Measurements from ENCODE around the gene ZBTB7C. TPM values are rescaled to one million over a fixed set of nuclear protein-coding genes. Genes with fewer than 3 reads are reported as not detected.
A peak's percentile ranks its signal among the peaks of the same experiment; 100 is the strongest.

The ZBTB7C gene
- total and polyA plus RNA-seq, 4 experiments from 2014 or later = 0.23 TPM; not detected in 3

GRCh38 chr18:48006415-48007175, 402.6 kb downstream of the ZBTB7C start:
- H3K27ac Mint-ChIP-seq = peak overlapping the region in 1 of 7 donors; percentile 79
- ChIA-PET POLR2A (ENCODE audit: partially characterized antibody) (no interaction called here), CTCF (ENCODE audit: partially characterized antibody) (interaction anchor here (0.7 to 2.4 kb wide), 5 partner anchors 9 to 258 kb away, joined by 3 to 12 read pairs (median 4); no protein-coding TSS in a partner anchor)
- H3K9me3 Mint-ChIP-seq = peaks cover 0 to 2% (median 0%) of the 10 kb centered on the region in 8 donors
- Histone ChIP-seq H3K36me3 (ENCODE audit: insufficient read depth, low read length) (no peaks in the 10 kb centered on the region), H3K9me3 (ENCODE audit: control insufficient read depth in 1 of 2, low read length in 2 of 2) (no peaks in the 10 kb centered on the region), H3K27me3 (ENCODE audit: insufficient read depth, low read length) (no peaks in the 10 kb centered on the region), H3K4me3 (ENCODE audit: low read length in 2 of 2) (no peak overlapping the region), H3K4me1 (ENCODE audit: insufficient read depth, low read length) (peaks cover 13% of the 10 kb centered on the region), H3K27ac (ENCODE audit: low read depth, low read length) (no peak overlapping the region)
- H3K36me3 Mint-ChIP-seq = no peaks in the 10 kb centered on the region
- intact Hi-C loops (cut with micrococcal nuclease) = no loop called here
- H3K27me3 Mint-ChIP-seq = peaks cover 12 to 21% of the 10 kb centered on the region in 2 donors
- peak overlapping the region in 7 of 8 donors; percentile 25 to 73 (median 55) for H3K4me3 Mint-ChIP-seq
- DNase-seq = no peak
- H3K4me1 Mint-ChIP-seq = peaks cover 0 to 12% (median 4%) of the 10 kb centered on the region in 4 donors

DNA sequence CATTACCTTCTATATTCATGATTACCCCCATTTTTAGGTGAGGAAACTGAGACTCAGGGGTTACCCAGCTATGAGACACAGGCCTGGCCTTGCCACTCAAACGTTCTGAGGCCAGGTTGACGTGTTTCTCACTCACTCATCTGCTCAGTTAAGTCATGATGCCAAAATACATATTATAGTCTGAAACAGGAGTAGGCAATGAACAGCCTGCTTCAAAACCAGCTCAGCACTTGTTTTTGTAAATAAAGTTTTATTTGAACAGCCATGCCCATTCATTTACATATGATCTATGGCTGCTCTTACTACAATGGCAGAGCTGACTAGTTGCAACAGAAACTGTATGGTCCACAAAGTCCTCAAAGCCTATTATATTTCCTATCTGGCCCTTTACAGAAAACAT, 404.6 kb downstream of the ZBTB7C start:
- no peak for DNase-seq
- Histone ChIP-seq H3K9me3 (ENCODE audit: control insufficient read depth in 1 of 2, low read length in 2 of 2) (no peaks in the 10 kb centered on the region), H3K27me3 (ENCODE audit: insufficient read depth, low read length) (no peaks in the 10 kb centered on the region), H3K4me3 (ENCODE audit: low read length in 2 of 2) (no peak overlapping the region), H3K36me3 (ENCODE audit: insufficient read depth, low read length) (no peaks in the 10 kb centered on the region), H3K27ac (ENCODE audit: low read depth, low read length) (no peak overlapping the region), H3K4me1 (ENCODE audit: insufficient read depth, low read length) (peaks cover 13% of the 10 kb centered on the region)
- H3K27ac Mint-ChIP-seq = no peak overlapping the region
- H3K27me3 Mint-ChIP-seq = peaks cover 3 to 12% of the 10 kb centered on the region in 2 donors
- H3K9me3 Mint-ChIP-seq = peaks cover 0 to 3% (median 0%) of the 10 kb centered on the region in 8 donors
- CTCF ChIA-PET (ENCODE audit: partially characterized antibody) = interaction anchor here (1.6 to 1.8 kb wide), 2 partner anchors 8 to 11 kb away, joined by 3 read pairs; no protein-coding TSS in a partner anchor
- no peaks in the 10 kb centered on the region for H3K36me3 Mint-ChIP-seq
- intact Hi-C loops (cut with micrococcal nuclease) = no loop called here
- POLR2A ChIA-PET (ENCODE audit: partially characterized antibody) = no interaction called here
- no peak overlapping the region for H3K4me3 Mint-ChIP-seq
- H3K4me1 Mint-ChIP-seq = peaks cover 0 to 12% (median 4%) of the 10 kb centered on the region in 4 donors

- Mint-ChIP-seq H3K9me3 (peaks cover 0 to 3% (median 0%) of the 10 kb centered on the region in 8 donors), H3K36me3 (no peaks in the 10 kb centered on the region), H3K4me3 (no peak overlapping the region), H3K27me3 (peaks cover 3 to 6% of the 10 kb centered on the region in 2 donors), H3K27ac (no peak overlapping the region), H3K4me1 (peaks cover 0 to 7% (median 1%) of the 10 kb centered on the region in 4 donors)
- no peaks in the 10 kb centered on the region for H3K9me3 ChIP-seq (ENCODE audit: control insufficient read depth in 1 of 2, low read length in 2 of 2)
- ChIA-PET CTCF (ENCODE audit: partially characterized antibody) (interaction anchor here (1.6 to 1.8 kb wide), 2 partner anchors 9 to 12 kb away, joined by 3 read pairs; no protein-coding TSS in a partner anchor), POLR2A (ENCODE audit: partially characterized antibody) (no interaction called here)
- no peak for DNase-seq
- H3K36me3 ChIP-seq (ENCODE audit: insufficient read depth, low read length) = no peaks in the 10 kb centered on the region
- no peak overlapping the region for H3K4me3 ChIP-seq (ENCODE audit: low read length in 2 of 2)
- no peaks in the 10 kb centered on the region for H3K27me3 ChIP-seq (ENCODE audit: insufficient read depth, low read length)
- intact Hi-C loops (cut with micrococcal nuclease) = no loop called here
- H3K4me1 ChIP-seq (ENCODE audit: insufficient read depth, low read length) = peaks cover 10% of the 10 kb centered on the region
- H3K27ac ChIP-seq (ENCODE audit: low read depth, low read length) = no peak overlapping the region
Observed at GRCh38 chr18:48003426-48004349, 405.5 kb downstream of the ZBTB7C start.

DNA sequence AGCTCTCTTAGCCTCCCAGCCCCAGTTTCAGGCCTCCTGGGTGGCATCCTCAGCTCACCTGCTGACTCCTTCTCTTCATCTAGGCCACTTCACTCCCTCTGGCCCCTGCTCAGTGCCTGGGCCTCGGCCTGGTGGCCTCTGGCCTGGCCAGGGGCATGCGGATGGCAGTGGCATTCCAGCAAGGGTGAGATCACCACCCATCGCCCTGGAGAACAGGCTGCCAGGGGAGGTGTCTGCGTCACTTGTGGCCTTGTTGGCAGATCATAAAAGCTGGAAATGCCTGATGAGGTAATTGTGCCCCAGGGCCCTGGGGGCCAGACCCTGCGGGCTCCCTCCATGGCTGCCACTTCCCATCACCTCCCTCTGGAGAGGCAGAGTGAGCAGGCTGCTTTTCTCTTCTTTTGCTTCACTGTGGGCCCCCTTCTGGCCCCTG, 406.2 kb downstream of the ZBTB7C start:
- Histone ChIP-seq H3K4me3 (ENCODE audit: low read length in 2 of 2) (no peak overlapping the region), H3K4me1 (ENCODE audit: insufficient read depth, low read length) (peaks cover 6% of the 10 kb centered on the region), H3K27me3 (ENCODE audit: insufficient read depth, low read length) (no peaks in the 10 kb centered on the region), H3K36me3 (ENCODE audit: insufficient read depth, low read length) (no peaks in the 10 kb centered on the region), H3K9me3 (ENCODE audit: control insufficient read depth in 1 of 2, low read length in 2 of 2) (no peaks in the 10 kb centered on the region), H3K27ac (ENCODE audit: low read depth, low read length) (no peak overlapping the region)
- POLR2A ChIA-PET (ENCODE audit: partially characterized antibody) = no interaction called here
- CTCF ChIA-PET (ENCODE audit: partially characterized antibody) = no interaction called here
- Mint-ChIP-seq H3K4me1 (peaks cover 0 to 3% (median 0%) of the 10 kb centered on the region in 4 donors), H3K27ac (no peak overlapping the region), H3K4me3 (no peak overlapping the region), H3K27me3 (peaks cover 3% of the 10 kb centered on the region in 2 donors), H3K36me3 (no peaks in the 10 kb centered on the region), H3K9me3 (peaks cover 0 to 2% (median 0%) of the 10 kb centered on the region in 8 donors)
- no peak for DNase-seq
- intact Hi-C loops (cut with micrococcal nuclease) = no loop called here

DNA sequence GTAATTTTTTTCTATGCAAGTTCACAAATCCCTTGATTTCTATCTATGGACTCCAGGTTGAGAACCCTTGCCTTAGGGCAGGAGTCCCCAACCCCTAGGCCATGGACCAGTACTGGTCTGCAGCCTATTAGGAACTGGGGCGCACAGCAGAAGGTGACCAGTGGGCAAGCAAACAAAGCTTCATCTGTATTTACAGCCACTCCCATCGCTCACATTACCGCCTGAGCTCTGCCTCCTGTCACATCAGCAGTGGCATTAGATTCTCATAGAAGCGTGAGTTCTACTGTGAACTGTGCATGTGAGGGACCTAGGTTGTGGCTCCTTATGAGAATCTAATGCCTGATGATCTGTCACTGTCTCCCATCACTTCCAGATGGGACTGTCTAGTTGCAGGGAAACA, 408.5 kb downstream of the ZBTB7C start:
- no peaks in the 10 kb centered on the region for H3K4me1 Mint-ChIP-seq
- Histone ChIP-seq H3K4me1 (ENCODE audit: insufficient read depth, low read length) (no peaks in the 10 kb centered on the region), H3K9me3 (ENCODE audit: control insufficient read depth in 1 of 2, low read length in 2 of 2) (peaks cover 0 to 3% of the 10 kb centered on the region in 2 donors), H3K4me3 (ENCODE audit: low read length in 2 of 2) (no peak overlapping the region), H3K27ac (ENCODE audit: low read depth, low read length) (no peak overlapping the region), H3K27me3 (ENCODE audit: insufficient read depth, low read length) (no peaks in the 10 kb centered on the region), H3K36me3 (ENCODE audit: insufficient read depth, low read length) (no peaks in the 10 kb centered on the region)
- no peak for DNase-seq
- H3K4me3 Mint-ChIP-seq = no peak overlapping the region
- POLR2A ChIA-PET (ENCODE audit: partially characterized antibody) = no interaction called here
- H3K36me3 Mint-ChIP-seq = no peaks in the 10 kb centered on the region
- intact Hi-C loops (cut with micrococcal nuclease) = no loop called here
- CTCF ChIA-PET (ENCODE audit: partially characterized antibody) = no interaction called here
- H3K27me3 Mint-ChIP-seq = peaks cover 0 to 1% of the 10 kb centered on the region in 2 donors
- peaks cover 0 to 21% (median 15%) of the 10 kb centered on the region in 8 donors for H3K9me3 Mint-ChIP-seq
- H3K27ac Mint-ChIP-seq = no peak overlapping the region

- H3K36me3 ChIP-seq (ENCODE audit: insufficient read depth, low read length) = no peaks in the 10 kb centered on the region
- no peak for DNase-seq
- H3K9me3 Mint-ChIP-seq = peaks cover 0 to 25% (median 15%) of the 10 kb centered on the region in 8 donors
- H3K4me3 ChIP-seq (ENCODE audit: low read length in 2 of 2) = no peak overlapping the region
- H3K27ac Mint-ChIP-seq = no peak overlapping the region
- H3K27me3 Mint-ChIP-seq = peaks cover 0 to 1% of the 10 kb centered on the region in 2 donors
- ChIA-PET POLR2A (ENCODE audit: partially characterized antibody) (no interaction called here), CTCF (ENCODE audit: partially characterized antibody) (no interaction called here)
- no peak overlapping the region for H3K27ac ChIP-seq (ENCODE audit: low read depth, low read length)
- no peak overlapping the region for H3K4me3 Mint-ChIP-seq
- H3K4me1 ChIP-seq (ENCODE audit: insufficient read depth, low read length) = no peaks in the 10 kb centered on the region
- no peaks in the 10 kb centered on the region for H3K4me1 Mint-ChIP-seq
- H3K9me3 ChIP-seq (ENCODE audit: control insufficient read depth in 1 of 2, low read length in 2 of 2) = peaks cover 0 to 3% of the 10 kb centered on the region in 2 donors
- H3K36me3 Mint-ChIP-seq = no peaks in the 10 kb centered on the region
- no peaks in the 10 kb centered on the region for H3K27me3 ChIP-seq (ENCODE audit: insufficient read depth, low read length)
- intact Hi-C loops (cut with micrococcal nuclease) = no loop called here
Observed at GRCh38 chr18:47999801-48000248, 409.4 kb downstream of the ZBTB7C start.

GRCh38 chr18:47997338-47997780, 411.8 kb downstream of the ZBTB7C start:
- ChIA-PET POLR2A (ENCODE audit: partially characterized antibody) (no interaction called here), CTCF (ENCODE audit: partially characterized antibody) (interaction anchor here (0.9 to 2.9 kb wide), 5 partner anchors 9 to 242 kb away, joined by 3 to 12 read pairs (median 5); no protein-coding TSS in a partner anchor)
- no peaks in the 10 kb centered on the region for H3K36me3 Mint-ChIP-seq
- H3K27ac ChIP-seq (ENCODE audit: low read depth, low read length) = no peak overlapping the region
- H3K27me3 ChIP-seq (ENCODE audit: insufficient read depth, low read length) = no peaks in the 10 kb centered on the region
- H3K9me3 ChIP-seq (ENCODE audit: control insufficient read depth in 1 of 2, low read length in 2 of 2) = peaks cover 0 to 3% of the 10 kb centered on the region in 2 donors
- H3K9me3 Mint-ChIP-seq = peaks cover 0 to 25% (median 15%) of the 10 kb centered on the region in 8 donors
- H3K4me3 Mint-ChIP-seq = no peak overlapping the region
- H3K4me1 ChIP-seq (ENCODE audit: insufficient read depth, low read length) = no peaks in the 10 kb centered on the region
- H3K27me3 Mint-ChIP-seq = peaks cover 0 to 4% of the 10 kb centered on the region in 2 donors
- peak in 1 of 5 donors; percentile 11 for DNase-seq
- H3K27ac Mint-ChIP-seq = no peak overlapping the region
- no peaks in the 10 kb centered on the region for H3K36me3 ChIP-seq (ENCODE audit: insufficient read depth, low read length)
- intact Hi-C loops (cut with micrococcal nuclease) = no loop called here
- no peaks in the 10 kb centered on the region for H3K4me1 Mint-ChIP-seq
- no peak overlapping the region for H3K4me3 ChIP-seq (ENCODE audit: low read length in 2 of 2)

All from CD4-positive, alpha-beta memory T cell (primary cell).